ENCODE results near the gene HCAR3.

The HCAR3 gene

DNA sequence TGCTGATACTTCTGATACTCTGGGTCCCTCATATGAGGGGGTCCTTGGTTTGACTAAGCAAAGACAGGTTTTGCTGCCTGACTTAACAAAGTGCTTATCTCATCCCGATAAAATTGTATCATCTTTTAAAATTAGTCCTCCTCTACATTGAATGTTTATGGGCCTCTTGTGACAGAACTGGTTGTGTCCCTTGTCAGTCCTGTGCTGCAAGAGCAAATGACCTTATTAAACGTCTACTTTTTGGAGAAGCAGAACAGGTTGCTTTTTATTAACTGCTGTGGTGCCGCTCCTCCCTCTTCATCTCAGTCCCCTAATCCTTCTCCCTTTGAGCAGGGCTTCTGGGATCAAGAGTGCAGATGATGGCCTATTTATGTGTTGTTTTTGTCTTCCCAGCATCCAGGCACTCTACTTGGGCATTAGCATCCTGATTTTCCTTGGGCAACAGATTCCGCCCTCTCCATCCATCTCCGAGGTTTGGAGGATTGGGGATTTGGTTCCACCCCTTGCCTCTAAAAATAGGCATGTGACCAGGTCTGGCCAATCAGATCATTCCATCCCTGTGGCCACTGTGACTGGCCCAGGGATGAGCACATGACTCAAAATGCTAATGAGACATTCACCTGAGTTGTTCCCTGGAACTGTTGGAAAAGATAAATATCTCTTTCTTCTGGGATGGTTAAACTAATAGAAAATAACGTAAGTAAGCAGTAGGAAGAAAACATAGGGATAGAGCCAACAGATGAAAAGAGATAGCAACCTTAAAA lies 33.1 kb upstream of the HCAR3 start:
- TF ChIP-seq, protein P1, sequence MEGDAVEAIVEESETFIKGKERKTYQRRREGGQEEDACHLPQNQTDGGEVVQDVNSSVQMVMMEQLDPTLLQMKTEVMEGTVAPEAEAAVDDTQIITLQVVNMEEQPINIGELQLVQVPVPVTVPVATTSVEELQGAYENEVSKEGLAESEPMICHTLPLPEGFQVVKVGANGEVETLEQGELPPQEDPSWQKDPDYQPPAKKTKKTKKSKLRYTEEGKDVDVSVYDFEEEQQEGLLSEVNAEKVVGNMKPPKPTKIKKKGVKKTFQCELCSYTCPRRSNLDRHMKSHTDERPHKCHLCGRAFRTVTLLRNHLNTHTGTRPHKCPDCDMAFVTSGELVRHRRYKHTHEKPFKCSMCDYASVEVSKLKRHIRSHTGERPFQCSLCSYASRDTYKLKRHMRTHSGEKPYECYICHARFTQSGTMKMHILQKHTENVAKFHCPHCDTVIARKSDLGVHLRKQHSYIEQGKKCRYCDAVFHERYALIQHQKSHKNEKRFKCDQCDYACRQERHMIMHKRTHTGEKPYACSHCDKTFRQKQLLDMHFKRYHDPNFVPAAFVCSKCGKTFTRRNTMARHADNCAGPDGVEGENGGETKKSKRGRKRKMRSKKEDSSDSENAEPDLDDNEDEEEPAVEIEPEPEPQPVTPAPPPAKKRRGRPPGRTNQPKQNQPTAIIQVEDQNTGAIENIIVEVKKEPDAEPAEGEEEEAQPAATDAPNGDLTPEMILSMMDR (IDR thresholded peaks at IDR 0.05; ENCODE audit: insufficient read depth, low read length, poor library complexity, severe bottlenecking): no peak
- no peak for DNase-seq (ENCODE audit: extremely low read depth, insufficient read length)
- Histone ChIP-seq H3K27me3 (replicated peaks; ENCODE audit: control insufficient read depth, insufficient read depth, low read length) (no peaks in the 10 kb centered on the region), H3K36me3 (ENCODE audit: control insufficient read depth, insufficient read depth, low read length) (no peaks in the 10 kb centered on the region), H3K4me3 (replicated peaks; ENCODE audit: low read depth, low read length) (no peak overlapping the region)

DNA sequence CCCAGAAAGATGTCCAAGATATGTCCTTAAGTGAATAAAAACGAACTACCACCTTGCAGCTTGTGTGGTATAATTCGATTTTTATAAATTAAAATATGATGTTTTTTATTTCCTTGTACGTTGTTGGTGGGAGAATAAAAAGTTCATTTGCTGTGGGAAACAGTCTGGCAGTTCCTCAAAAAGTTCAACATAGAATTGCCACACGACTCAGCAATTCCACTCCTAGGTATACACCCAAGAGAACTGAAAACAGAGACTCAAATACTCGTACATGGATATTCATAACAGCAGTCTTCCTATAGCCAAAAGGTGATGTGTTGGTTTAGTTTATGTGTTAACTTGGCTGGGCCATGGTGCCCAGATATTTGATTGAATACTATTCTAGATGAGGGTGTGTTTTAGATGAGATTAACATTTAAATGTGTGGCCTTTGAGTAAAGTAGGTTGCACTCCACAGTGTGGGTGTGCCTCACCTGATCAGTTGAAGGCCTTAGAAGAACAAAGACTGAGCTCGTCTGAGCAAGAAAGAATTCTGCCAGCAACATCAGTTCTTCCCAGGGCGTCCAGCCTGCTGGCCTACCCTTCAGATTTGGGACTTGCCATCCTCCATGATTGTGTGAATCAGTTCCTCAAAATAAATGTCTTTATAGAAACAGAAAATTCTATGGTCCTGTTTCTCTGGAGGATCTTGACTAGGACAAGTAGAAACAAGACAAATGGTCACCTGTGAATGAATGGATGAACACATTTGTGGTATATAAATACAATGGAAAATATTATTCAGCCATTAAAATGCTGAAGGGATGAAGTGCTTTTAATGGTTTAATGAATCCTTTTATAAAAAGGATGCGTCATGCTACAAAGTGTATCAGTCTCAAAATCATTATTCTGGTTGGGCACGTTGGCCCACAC lies 30.9 kb upstream of the HCAR3 start:
- no peak for DNase-seq (ENCODE audit: extremely low read depth, insufficient read length)
- H3K4me3 ChIP-seq (replicated peaks; ENCODE audit: low read depth, low read length): no peak overlapping the region
- TF ChIP-seq, protein P1 (IDR thresholded peaks at IDR 0.05; ENCODE audit: insufficient read depth, low read length, poor library complexity, severe bottlenecking): no peak
- H3K27me3 ChIP-seq (replicated peaks; ENCODE audit: control insufficient read depth, insufficient read depth, low read length): no peaks in the 10 kb centered on the region
- no peaks in the 10 kb centered on the region for H3K36me3 ChIP-seq (ENCODE audit: control insufficient read depth, insufficient read depth, low read length)

DNA sequence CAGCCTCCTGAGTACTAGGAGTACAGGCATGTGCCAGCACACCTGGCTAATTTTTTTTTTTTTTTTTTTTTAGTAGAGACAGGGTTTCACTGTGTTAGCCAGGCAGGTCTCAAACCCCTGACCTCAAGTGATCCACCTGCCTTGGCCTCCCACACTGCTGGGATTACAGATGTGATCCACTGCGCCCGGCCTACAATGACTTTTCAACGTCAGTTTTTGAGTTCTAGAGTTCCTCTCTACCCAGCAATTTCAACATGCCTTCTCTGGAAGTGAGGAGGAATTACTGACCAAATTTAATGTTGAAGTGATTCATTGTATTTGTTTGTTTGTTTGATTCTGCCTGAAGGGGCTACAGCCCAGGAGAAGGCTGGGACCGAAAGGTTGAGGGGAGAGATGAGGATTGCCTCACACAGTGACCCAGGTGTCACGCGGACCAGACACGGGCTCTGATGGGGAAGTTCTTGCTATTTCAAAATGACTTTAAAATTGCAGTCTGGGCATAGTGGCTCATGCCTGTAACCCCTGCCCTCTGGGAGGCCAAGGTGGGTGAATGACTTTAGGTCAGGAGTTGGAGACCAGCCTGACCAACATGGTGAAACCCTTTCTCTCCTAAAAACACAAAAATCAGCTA lies 27.4 kb upstream of the HCAR3 start:
- DNase-seq (ENCODE audit: extremely low read depth, insufficient read length): no peak
- Histone ChIP-seq H3K27me3 (replicated peaks; ENCODE audit: control insufficient read depth, insufficient read depth, low read length) (no peaks in the 10 kb centered on the region), H3K4me3 (replicated peaks; ENCODE audit: low read depth, low read length) (no peak overlapping the region), H3K36me3 (ENCODE audit: control insufficient read depth, insufficient read depth, low read length) (no peaks in the 10 kb centered on the region)
- TF ChIP-seq, protein P1 (IDR thresholded peaks at IDR 0.05; ENCODE audit: insufficient read depth, low read length, poor library complexity, severe bottlenecking): no peak

DNA sequence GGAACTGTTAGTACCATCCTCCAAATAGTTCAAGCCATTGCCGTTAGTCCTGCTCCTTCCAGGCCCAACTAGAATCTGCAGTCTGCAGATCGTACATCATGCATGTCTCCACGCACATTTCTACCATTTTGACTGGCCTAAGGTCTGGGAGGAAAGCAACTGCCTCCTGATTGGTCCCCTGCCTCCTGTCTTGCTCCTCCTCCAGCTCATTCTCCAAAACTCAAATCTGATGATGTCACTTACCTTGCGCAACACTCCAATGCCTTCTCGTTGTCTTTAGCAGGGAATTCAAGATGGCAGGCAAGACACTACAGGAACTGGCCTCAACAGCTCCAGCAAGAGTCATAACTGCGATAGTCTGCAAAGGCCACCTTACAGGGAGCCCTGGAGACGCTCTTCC lies 23.7 kb upstream of the HCAR3 start:
- H3K36me3 ChIP-seq (ENCODE audit: control insufficient read depth, insufficient read depth, low read length): no peaks in the 10 kb centered on the region
- H3K27me3 ChIP-seq (replicated peaks; ENCODE audit: control insufficient read depth, insufficient read depth, low read length): no peaks in the 10 kb centered on the region
- DNase-seq (ENCODE audit: extremely low read depth, insufficient read length): no peak
- TF ChIP-seq, protein P1 (IDR thresholded peaks at IDR 0.05; ENCODE audit: insufficient read depth, low read length, poor library complexity, severe bottlenecking): no peak
- no peak overlapping the region for H3K4me3 ChIP-seq (replicated peaks; ENCODE audit: low read depth, low read length)

DNA sequence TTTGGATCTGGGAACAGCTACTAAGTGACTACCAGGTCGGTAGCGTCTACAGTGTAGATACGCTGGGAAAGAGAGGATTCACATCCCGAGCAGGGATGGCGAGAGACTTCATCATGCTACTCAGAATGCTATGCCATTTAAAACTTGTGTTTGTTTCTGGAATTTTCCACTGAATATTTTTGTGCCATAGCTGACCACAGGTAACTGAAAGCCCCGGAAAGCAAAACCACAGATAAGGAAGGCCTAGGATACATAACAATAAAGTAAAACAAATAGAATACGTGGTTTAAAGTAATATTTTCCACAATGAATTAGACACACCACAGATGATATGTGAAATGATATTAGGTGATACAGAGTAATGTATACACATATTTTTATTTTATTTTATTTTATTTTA lies 22.0 kb upstream of the HCAR3 start:
- Histone ChIP-seq H3K27me3 (replicated peaks; ENCODE audit: control insufficient read depth, insufficient read depth, low read length) (no peaks in the 10 kb centered on the region), H3K36me3 (ENCODE audit: control insufficient read depth, insufficient read depth, low read length) (no peaks in the 10 kb centered on the region), H3K4me3 (replicated peaks; ENCODE audit: low read depth, low read length) (no peak overlapping the region)
- DNase-seq (ENCODE audit: extremely low read depth, insufficient read length): no peak
- TF ChIP-seq, protein P1 (IDR thresholded peaks at IDR 0.05; ENCODE audit: insufficient read depth, low read length, poor library complexity, severe bottlenecking): no peak
